PC-9 (cell line): ENCODE measurements around the gene GALNT13. TPM values are rescaled to one million over a fixed set of nuclear protein-coding genes. Genes with fewer than 3 reads are reported as not detected.

Experiments
- BruUV-seq: library from RNA; stranded (reverse); fragments of 400-500 nt; replicated peaks from 2 replicates; lab custom pipeline; 2021; lab: Mats Ljungman, UMichigan
- CTCF ChIA-PET: fragments of 300-600 bp; sonication (Branson Sonifier 250); formaldehyde crosslinking; loops from one replicate; lab custom pipeline; 2022; ENCODE audit warnings: antibody characterized with exemption; lab: Charles Lee
- POLR2A ChIA-PET: fragments of 300-600 bp; sonication (Branson Sonifier 250); formaldehyde crosslinking; loops from one replicate; lab custom pipeline; 2022; ENCODE audit warnings: antibody characterized with exemption; ENCODE audit not compliant: unreplicated experiment; lab: Charles Lee
- DNase-seq, 2 experiments: peaks; one replicate each; pipeline versions ENCODE4 v3.0.0 to v3.0.0-alpha.2; 2015 to 2022; ENCODE audit warnings: mixed read lengths in 1 of 2
- H2AFZ ChIP-seq: fragments of 200-600 bp; sonication (generic); 2 replicates; pipeline ENCODE4 v1.8.1; 2017; ENCODE audit warnings: antibody characterized with exemption
- H3F3A ChIP-seq: fragments of 200-600 bp; sonication (generic); 2 replicates; pipeline ENCODE4 v1.8.1; 2017; ENCODE audit warnings: antibody characterized with exemption, mild to moderate bottlenecking, low read depth; ENCODE audit not compliant: insufficient read depth
- H3K27ac ChIP-seq: fragments of 200-600 bp; sonication (generic); 2 replicates; pipeline ENCODE4 v1.6.1; 2016; ENCODE audit warnings: mixed run types
- H3K27me3 ChIP-seq: fragments of 200-600 bp; sonication (generic); 2 replicates; pipeline ENCODE4 v1.6.1; 2016; ENCODE audit warnings: low read depth, mixed run types; ENCODE audit not compliant: insufficient read depth
- H3K36me3 ChIP-seq: fragments of 200-600 bp; sonication (generic); 2 replicates; pipeline ENCODE4 v1.6.1; 2016; ENCODE audit warnings: low read depth, mixed run types
- H3K4me1 ChIP-seq: fragments of 200-600 bp; sonication (generic); replicated peaks from 2 replicates; pipeline ENCODE4 v1.6.1; 2016; ENCODE audit warnings: mixed run types; ENCODE audit not compliant: insufficient read depth
- H3K4me2 ChIP-seq: fragments of 200-600 bp; sonication (generic); 2 replicates; pipeline ENCODE4 v1.6.1; 2017; ENCODE audit warnings: mixed run types
- H3K4me3 ChIP-seq: fragments of 200-600 bp; sonication (generic); 2 replicates; pipeline ENCODE4 v1.6.1; 2016; ENCODE audit warnings: mixed run types
- H3K79me2 ChIP-seq: fragments of 200-600 bp; sonication (generic); 2 replicates; pipeline ENCODE4 v1.6.1; 2017; ENCODE audit warnings: low read depth, mixed run types
- H3K9me2 ChIP-seq: fragments of 200-600 bp; sonication (generic); 2 replicates; pipeline ENCODE4 v1.8.1; 2017; ENCODE audit warnings: mild to moderate bottlenecking; ENCODE audit not compliant: insufficient read depth
- H3K9me3 ChIP-seq: fragments of 200-600 bp; sonication (generic); 2 replicates; pipeline ENCODE4 v1.8.1; 2016; ENCODE audit warnings: low read depth; ENCODE audit not compliant: insufficient read depth
- H4K20me1 ChIP-seq: fragments of 200-600 bp; sonication (generic); 2 replicates; pipeline ENCODE4 v1.8.1; 2017; ENCODE audit not compliant: insufficient read depth
- CTCF ChIP-seq: fragments of 200-600 bp; sonication (generic); conservative IDR thresholded peaks from 2 replicates; pipeline ENCODE4 v1.6.1; 2017; ENCODE audit warnings: mixed run types, antibody characterized with exemption, mild to moderate bottlenecking, moderate library complexity
- EZH2 ChIP-seq: fragments of 200-600 bp; sonication (generic); IDR thresholded peaks from 2 replicates; pipeline ENCODE4 v1.8.0; 2017; ENCODE audit warnings: antibody characterized with exemption, low read depth
- intact Hi-C: fragments of 100-400 bp; cut with micrococcal nuclease; formaldehyde crosslinking; loops from one replicate; pipeline ENCODE4 v1.10.0; 2022; ENCODE audit not compliant: unreplicated experiment
- total RNA-seq: library from RNA; stranded (reverse); gene quantifications from 2 replicates; pipeline ENCODE4 v1.2.3, GENCODE V29; 2021

Gene GALNT13
- total RNA-seq, 1 experiment from 2014 or later = 3.6 TPM

GRCh38 chr2:154093856-154094255 is 222.1 kb downstream of the GALNT13 start:
- Histone ChIP-seq H3K4me2 (no peak overlapping the region), H3K9me3 (no peaks in the 10 kb centered on the region), H3F3A (no peaks in the 10 kb centered on the region), H3K9me2 (no peaks in the 10 kb centered on the region), H3K36me3 (no peaks in the 10 kb centered on the region), H2AFZ (no peak overlapping the region), H3K27ac (no peak overlapping the region), H3K4me1 (no peaks in the 10 kb centered on the region), H4K20me1 (no peaks in the 10 kb centered on the region), H3K4me3 (no peak overlapping the region), H3K79me2 (no peaks in the 10 kb centered on the region), H3K27me3 (no peaks in the 10 kb centered on the region)
- DNase-seq = no peak
- POLR2A ChIA-PET = no interaction called here
- TF ChIP-seq CTCF (no peak), EZH2 (no peak)
- CTCF ChIA-PET = no interaction called here
- intact Hi-C loops = no loop called here
- BruUV-seq = no TSS peak

- no peak for DNase-seq
- no TSS peak for BruUV-seq
Measured at GRCh38 chr2:154097833-154098398, 226.2 kb downstream of the GALNT13 start.

GRCh38 chr2:154120706-154121105 is 249.0 kb downstream of the GALNT13 start:
- no peaks in the 10 kb centered on the region for H3K9me2 ChIP-seq
- POLR2A ChIA-PET = no interaction called here
- H3K4me2 ChIP-seq = no peak overlapping the region
- no peaks in the 10 kb centered on the region for H3K79me2 ChIP-seq
- no peaks in the 10 kb centered on the region for H3K27me3 ChIP-seq
- BruUV-seq = no TSS peak
- H3K4me1 ChIP-seq = no peaks in the 10 kb centered on the region
- no peak overlapping the region for H3K27ac ChIP-seq
- CTCF ChIA-PET = no interaction called here
- DNase-seq = no peak
- H2AFZ ChIP-seq = no peak overlapping the region
- TF ChIP-seq CTCF (no peak), EZH2 (no peak)
- H3K36me3 ChIP-seq = no peaks in the 10 kb centered on the region
- intact Hi-C loops = no loop called here
- no peak overlapping the region for H3K4me3 ChIP-seq
- no peaks in the 10 kb centered on the region for H3K9me3 ChIP-seq
- no peaks in the 10 kb centered on the region for H3F3A ChIP-seq
- no peaks in the 10 kb centered on the region for H4K20me1 ChIP-seq

More at GRCh38 chr2:154097833-154098398, 226.2 kb downstream of the GALNT13 start:
- no peaks in the 10 kb centered on the region for H3K36me3 ChIP-seq
- no peak overlapping the region for H2AFZ ChIP-seq
- no peaks in the 10 kb centered on the region for H3K79me2 ChIP-seq
- H3K27me3 ChIP-seq = no peaks in the 10 kb centered on the region
- H3K9me3 ChIP-seq = no peaks in the 10 kb centered on the region
- TF ChIP-seq EZH2 = no peak
- no peak for TF ChIP-seq CTCF
- POLR2A ChIA-PET = no interaction called here
- H3K4me3 ChIP-seq = no peak overlapping the region
- no peaks in the 10 kb centered on the region for H4K20me1 ChIP-seq
- no peaks in the 10 kb centered on the region for H3K9me2 ChIP-seq
- no peaks in the 10 kb centered on the region for H3F3A ChIP-seq
- H3K4me2 ChIP-seq = no peak overlapping the region
- intact Hi-C loops = no loop called here
- CTCF ChIA-PET = no interaction called here
- no peak overlapping the region for H3K27ac ChIP-seq
- no peaks in the 10 kb centered on the region for H3K4me1 ChIP-seq
